G401 (cell line): ENCODE measurements around the gene DOCK1. TPM values are rescaled to one million over a fixed set of nuclear protein-coding genes. Genes with fewer than 3 reads are reported as not detected.
A peak's percentile ranks its signal among the peaks of the same experiment; 100 is the strongest.

Experiments used
- DNase-seq: peaks from one replicate; pipeline ENCODE4 v3.0.0-alpha.2; 2015; ENCODE audit warnings: low spot score
- in situ Hi-C: cut with HindIII; loops from 2 replicates; pipeline ENCODE4 v1.10.0; 2016; ENCODE audit warnings: low sequenced_read_pairs, mixed read lengths
- total RNA-seq: library from RNA; depleted of rRNA; stranded (reverse); fragments of >200 nt; shearing (Covaris generic); gene quantifications from 2 replicates; pipeline ENCODE4 v1.2.3, GENCODE V29; 2014

DOCK1 gene
- total RNA-seq, 1 experiment from 2014 or later = 36.6 TPM

GRCh38 chr10:127174866-127175265 lies 269.6 kb downstream of the DOCK1 start:
- DNase-seq = no peak
- in situ Hi-C loops = no loop called here

DNA sequence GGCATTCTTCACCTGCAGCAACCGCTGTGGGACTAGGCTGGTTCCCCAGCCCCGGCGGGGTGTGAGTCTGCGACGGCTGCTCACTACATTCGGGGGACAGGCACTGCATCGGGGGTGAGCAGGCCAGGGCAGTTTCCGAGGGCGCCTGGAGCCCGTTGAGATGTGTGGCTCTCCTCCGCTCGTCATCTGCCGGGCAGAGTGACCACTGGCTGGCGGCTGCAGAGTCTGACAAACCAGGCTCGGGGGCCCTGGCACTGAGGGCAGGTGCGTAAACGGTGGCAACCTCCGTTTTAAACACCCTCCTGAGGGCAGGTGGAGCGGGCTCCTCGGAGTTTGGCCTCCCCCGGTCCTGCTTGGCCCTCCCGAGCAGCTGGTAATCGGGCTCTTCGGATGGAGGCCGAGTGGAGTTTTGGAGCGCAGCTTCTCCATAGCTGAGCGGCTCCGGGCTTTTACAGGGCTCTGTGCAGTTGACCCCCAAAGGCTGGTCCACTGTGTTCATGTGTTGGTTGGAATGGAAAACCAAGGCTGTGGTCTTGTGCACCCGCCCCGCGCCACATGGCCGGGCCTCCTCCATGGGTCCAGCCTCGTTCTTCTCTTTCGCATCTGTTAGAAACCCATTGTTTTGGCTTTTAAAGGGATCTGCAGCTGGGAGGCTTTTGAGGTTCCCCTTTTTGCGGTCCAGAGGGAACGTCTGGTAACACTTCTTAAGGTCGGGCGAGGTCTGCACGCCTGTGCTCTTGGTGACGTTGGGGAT lies 270.3 kb downstream of the DOCK1 start:
- in situ Hi-C loops = no loop called here

GRCh38 chr10:127176649-127177048 lies 271.4 kb downstream of the DOCK1 start:
- no peak for DNase-seq
- in situ Hi-C loops = no loop called here

More for the DNA sequence above, 270.3 kb downstream of the DOCK1 start:
- DNase-seq = no peak

- no peak for DNase-seq
- in situ Hi-C loops = no loop called here
Measured at GRCh38 chr10:127179612-127180250, 274.5 kb downstream of the DOCK1 start.

- no peak for DNase-seq
- in situ Hi-C loops = no loop called here
Measured at GRCh38 chr10:127182161-127182560, 276.9 kb downstream of the DOCK1 start.

DNA sequence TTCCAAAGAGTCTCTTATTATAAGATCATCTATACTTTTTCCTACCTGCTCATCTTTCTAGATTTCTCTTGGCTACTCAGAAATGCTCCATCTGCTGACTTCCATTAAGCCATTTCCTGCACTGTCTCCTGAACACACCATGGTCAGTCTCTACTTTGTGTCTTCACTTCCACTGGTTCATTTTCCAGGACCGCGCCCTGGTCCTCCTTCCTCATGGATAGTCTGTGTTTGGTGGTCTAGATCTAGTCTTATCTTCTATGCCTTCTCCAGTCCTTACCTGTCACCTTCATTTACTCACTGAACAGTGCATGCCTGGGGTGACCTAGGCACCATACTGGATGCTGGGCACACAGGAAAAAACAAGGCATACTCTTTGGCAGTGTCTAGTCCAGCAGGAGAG lies 279.4 kb downstream of the DOCK1 start:
- in situ Hi-C loops = no loop called here
- DNase-seq = no peak

GRCh38 chr10:127186813-127187212 lies 281.6 kb downstream of the DOCK1 start:
- in situ Hi-C loops = no loop called here
- no peak for DNase-seq

GRCh38 chr10:127189226-127189625 lies 284.0 kb downstream of the DOCK1 start:
- in situ Hi-C loops = no loop called here
- DNase-seq = no peak

DNA sequence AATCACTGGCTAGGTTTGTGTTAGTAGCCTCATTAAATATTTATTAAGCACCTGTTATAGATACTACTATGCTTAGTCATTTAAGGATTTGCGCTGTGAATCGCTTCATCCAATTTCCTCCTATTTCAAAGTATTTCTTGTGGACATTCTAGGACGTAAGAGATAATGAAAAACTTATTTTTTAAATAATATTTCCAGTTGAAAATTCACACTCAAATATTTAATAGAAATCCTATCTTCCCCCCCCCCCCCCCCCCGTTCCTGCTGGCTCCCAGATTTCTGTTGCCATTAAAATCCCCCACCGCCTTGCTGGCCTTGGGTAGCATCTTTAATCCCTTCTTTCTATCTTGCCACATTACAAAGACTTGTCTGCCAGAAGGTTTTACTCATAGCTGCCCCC lies 285.2 kb downstream of the DOCK1 start:
- DNase-seq = no peak

DNA sequence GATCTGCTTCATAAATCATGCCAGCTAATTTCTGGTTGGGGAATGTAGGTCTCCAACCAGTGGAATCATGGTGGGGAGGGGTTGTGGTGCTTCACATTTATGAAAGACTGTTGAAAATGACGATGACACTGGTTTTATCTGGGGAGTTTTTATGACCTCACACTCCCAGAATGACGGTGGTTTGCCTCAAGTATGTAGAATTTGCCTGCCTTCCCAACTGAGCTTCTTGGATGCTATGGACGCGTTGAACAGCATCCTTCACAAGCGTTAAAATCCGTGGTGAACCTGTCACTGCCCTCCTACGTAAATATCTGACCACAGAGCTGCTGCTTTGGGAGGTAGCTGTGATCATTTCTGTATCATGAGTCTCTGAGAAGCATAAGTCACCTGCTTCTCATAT lies 287.9 kb downstream of the DOCK1 start:
- in situ Hi-C loops = no loop called here
- DNase-seq = no peak

More for the DNA sequence above, 285.2 kb downstream of the DOCK1 start:
- in situ Hi-C loops = no loop called here

GRCh38 chr10:127194111-127194510 lies 288.9 kb downstream of the DOCK1 start:
- in situ Hi-C loops = no loop called here

DNA sequence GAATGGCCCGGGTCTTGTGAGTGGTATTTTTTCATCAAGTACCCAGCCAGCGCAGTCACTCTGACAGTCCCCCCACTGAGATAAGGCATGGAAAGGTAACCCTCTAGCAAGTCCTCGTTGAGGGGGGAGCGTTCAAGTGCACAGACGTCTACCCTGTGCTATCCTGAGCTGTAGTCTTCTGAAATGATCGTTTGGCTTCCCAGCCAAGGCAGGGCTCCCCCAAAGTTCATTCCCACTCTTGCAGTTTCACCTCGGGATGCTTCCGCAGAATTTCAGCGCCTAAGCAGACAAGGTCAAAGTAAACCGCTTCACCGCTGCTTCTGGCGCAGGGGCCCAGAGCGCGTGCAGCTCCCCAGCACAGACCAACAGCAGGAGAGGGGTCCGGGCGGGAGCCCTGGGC lies 289.4 kb downstream of the DOCK1 start:
- in situ Hi-C loops = no loop called here
- no peak for DNase-seq

More at GRCh38 chr10:127194111-127194510, 288.9 kb downstream of the DOCK1 start:
- no peak for DNase-seq

DNA sequence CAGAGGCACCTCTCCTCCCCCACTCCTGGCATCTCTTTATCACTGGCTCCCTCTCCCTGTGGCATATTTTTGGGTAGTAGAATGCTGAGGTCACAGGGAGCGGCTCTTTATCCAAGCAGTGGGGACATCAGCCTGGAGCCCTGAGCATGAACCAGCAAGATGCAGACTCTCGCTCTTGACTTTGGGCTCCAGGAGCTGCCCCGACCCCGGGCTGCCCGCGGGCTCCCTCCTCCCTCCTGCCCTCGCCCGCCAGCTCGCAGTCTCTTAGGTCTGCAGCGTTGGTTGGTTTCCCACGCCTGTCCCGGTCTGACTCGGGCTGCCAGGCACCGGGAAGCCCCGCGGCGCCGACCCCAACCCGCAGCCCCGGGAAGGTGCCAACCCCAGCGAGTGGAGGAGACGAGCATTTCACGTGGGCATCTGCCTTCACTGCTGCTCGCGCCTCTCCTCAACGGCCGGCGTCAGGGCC lies 289.8 kb downstream of the DOCK1 start:
- in situ Hi-C loops = no loop called here
- DNase-seq = no peak

GRCh38 chr10:127195571-127196281 lies 290.5 kb downstream of the DOCK1 start:
- DNase-seq = no peak
- in situ Hi-C loops = no loop called here

- peak; percentile 2 for DNase-seq
- in situ Hi-C loops = no loop called here
Measured at GRCh38 chr10:127196282-127197153, 291.3 kb downstream of the DOCK1 start, which contains the start of gene INSYN2A. INSYN2A (minus strand) TSS chr10:127196591; CDS start chr10:127176395, 20,196 bp downstream.

- in situ Hi-C loops = no loop called here
- DNase-seq = no peak
Measured at GRCh38 chr10:127197154-127197432, 291.9 kb downstream of the DOCK1 start.

GRCh38 chr10:127198307-127198706 lies 293.1 kb downstream of the DOCK1 start:
- no peak for DNase-seq
- in situ Hi-C loops = no loop called here

GRCh38 chr10:127198721-127199120 lies 293.5 kb downstream of the DOCK1 start:
- DNase-seq = no peak
- in situ Hi-C loops = no loop called here

DNA sequence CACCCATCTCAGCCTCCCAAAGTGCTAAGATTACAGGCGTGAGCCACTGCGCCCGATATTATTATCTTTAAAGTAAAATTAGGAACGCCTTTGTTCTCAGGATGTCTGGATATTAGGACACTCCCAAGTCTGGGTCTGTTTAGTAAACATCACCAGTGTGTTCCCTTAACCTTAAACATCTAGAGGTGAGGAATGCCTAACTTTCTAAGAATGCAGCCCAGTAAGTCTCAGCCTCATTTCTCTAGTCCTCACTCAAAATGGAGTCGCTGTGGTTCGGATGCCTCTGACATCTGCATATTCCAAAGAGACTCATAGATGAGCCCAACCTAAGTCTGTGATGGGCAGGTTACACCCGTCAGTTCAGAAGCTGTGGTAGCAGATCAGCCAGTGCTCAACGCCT lies 295.4 kb downstream of the DOCK1 start:
- DNase-seq = no peak
- in situ Hi-C loops = no loop called here
